Liver (tissue), 9 donors: ENCODE data around the gene ANXA9. TPM values are rescaled to one million over a fixed set of nuclear protein-coding genes. Genes with fewer than 3 reads are reported as not detected.

ENCODE experiments used
- DNase-seq: peaks from one replicate; pipeline ENCODE4 v3.0.0-alpha.2; 2017; ENCODE audit warnings: low spot score
- H3K27ac ChIP-seq, 2 donors: one replicate each; pipeline ENCODE4 v1.7.0; 2013; ENCODE audit warnings: inconsistent platforms in 2 of 2, low read length in 2 of 2, control low read depth in 1 of 2, low read depth in 1 of 2, mild to moderate bottlenecking in 1 of 2
- H3K27me3 ChIP-seq, 4 donors: one replicate each; pipeline versions ENCODE4 v1.6.1 to v1.7.0; 2013; ENCODE audit warnings: low read length in 3 of 4, inconsistent platforms in 1 of 4, mild to moderate bottlenecking in 1 of 4, moderate library complexity in 1 of 4; ENCODE audit not compliant: control insufficient read depth in 4 of 4, insufficient read depth in 4 of 4
- H3K36me3 ChIP-seq, 4 donors: one replicate each; pipeline versions ENCODE4 v1.6.1 to v1.7.0; 2013; ENCODE audit warnings: low read length in 3 of 4, mild to moderate bottlenecking in 3 of 4, low read depth in 1 of 4, moderate library complexity in 1 of 4; ENCODE audit not compliant: control insufficient read depth in 4 of 4, insufficient read depth in 3 of 4
- H3K4me1 ChIP-seq, 4 donors: one replicate each; pipeline versions ENCODE4 v1.6.1 to v1.7.0; 2013; ENCODE audit warnings: low read length in 3 of 4, mild to moderate bottlenecking in 3 of 4, moderate library complexity in 1 of 4; ENCODE audit not compliant: control insufficient read depth in 4 of 4, insufficient read depth in 4 of 4
- H3K4me3 ChIP-seq, 3 donors: one replicate each; pipeline versions ENCODE4 v1.6.1 to v1.7.0; 2013; ENCODE audit warnings: low read length in 3 of 3, control low read depth in 1 of 3, low read depth in 1 of 3, mild to moderate bottlenecking in 1 of 3
- H3K9ac ChIP-seq, 2 donors: one replicate each; pipeline ENCODE4 v1.7.0; 2013; ENCODE audit warnings: low read length in 2 of 2, mild to moderate bottlenecking in 2 of 2, moderate library complexity in 2 of 2, control low read depth in 1 of 2, low read depth in 1 of 2
- H3K9me3 ChIP-seq, 4 donors: one replicate each; pipeline versions ENCODE4 v1.6.1 to v1.7.0; 2013; ENCODE audit warnings: low read length in 3 of 4; ENCODE audit not compliant: control insufficient read depth in 4 of 4
- ATF3 ChIP-seq: IDR thresholded peaks from 2 replicates; pipeline ENCODE4 v1.6.1; 2016; ENCODE audit warnings: antibody characterized with exemption
- CTCF ChIP-seq: fragments of 150-350 bp; IDR thresholded peaks from 2 replicates; pipeline ENCODE4 v1.5.1; 2017; ENCODE audit warnings: improper control_type of control experiment, low read depth, low read length; ENCODE audit not compliant: missing input control
- FOXA2 ChIP-seq: IDR thresholded peaks from 2 replicates; pipeline ENCODE4 v1.6.1; 2016; ENCODE audit warnings: antibody characterized with exemption
- GABPA ChIP-seq, 2 donors: IDR thresholded peaks in 1 of 2; conservative IDR thresholded peaks in 1 of 2; 2 replicates each; pipeline ENCODE4 v1.6.1; 2016; ENCODE audit warnings: antibody characterized with exemption in 2 of 2, mild to moderate bottlenecking in 1 of 2, moderate library complexity in 1 of 2
- HNF4A ChIP-seq, 2 donors: conservative IDR thresholded peaks; 2 replicates each; pipeline ENCODE4 v1.6.1; 2016; ENCODE audit warnings: antibody characterized with exemption in 2 of 2, mild to moderate bottlenecking in 2 of 2
- HNF4G ChIP-seq: IDR thresholded peaks from 2 replicates; pipeline ENCODE4 v1.6.1; 2016; ENCODE audit warnings: antibody characterized with exemption
- MAX ChIP-seq: IDR thresholded peaks from 2 replicates; pipeline ENCODE4 v1.6.1; 2016; ENCODE audit warnings: antibody characterized with exemption
- NR2F2 ChIP-seq: IDR thresholded peaks from 2 replicates; pipeline ENCODE4 v1.6.1; 2016; ENCODE audit warnings: antibody characterized with exemption
- RAD21 ChIP-seq, 2 donors: IDR thresholded peaks; 2 replicates each; pipeline ENCODE4 v1.6.1; 2016; ENCODE audit warnings: antibody characterized with exemption in 2 of 2, mild to moderate bottlenecking in 2 of 2
- REST ChIP-seq: IDR thresholded peaks from 2 replicates; pipeline ENCODE4 v1.6.1; 2016; ENCODE audit warnings: antibody characterized with exemption, mild to moderate bottlenecking
- RXRA ChIP-seq, 2 donors: IDR thresholded peaks; 2 replicates each; pipeline ENCODE4 v1.6.1; 2017 to 2018; ENCODE audit warnings: antibody characterized with exemption in 2 of 2, mild to moderate bottlenecking in 1 of 2
- SP1 ChIP-seq: IDR thresholded peaks from 2 replicates; pipeline ENCODE4 v1.6.1; 2018; ENCODE audit warnings: antibody characterized with exemption, mild to moderate bottlenecking
- YY1 ChIP-seq: IDR thresholded peaks from 2 replicates; pipeline ENCODE4 v1.6.1; 2016; ENCODE audit warnings: antibody characterized with exemption, mild to moderate bottlenecking
- ZBTB33 ChIP-seq: IDR thresholded peaks from 2 replicates; pipeline ENCODE4 v1.6.1; 2016; ENCODE audit warnings: antibody characterized with exemption
- WGBS: extraction: QIAGEN DNeasy Blood & Tissue Kit; methylation state at CpG from one replicate; pipeline ENCODE4 v1.1.7; 2013; 5-methylcytosine and 5-hydroxymethylcytosine counted together
- polyA plus RNA-seq, 2 donors: library from polyadenylated mRNA; stranded (reverse) in 1 of 2; unstranded in 1 of 2; fragments of 200-250 nt in 1 of 2; fragments of >200 nt in 1 of 2; fragmentation: Nextera tagmentation in 1 of 2; extraction: Ambion mirVana in 1 of 2; gene quantifications; one replicate each; pipeline versions ENCODE4 v1.2.1 to v1.2.3, GENCODE V29; 2013 to 2015
- total RNA-seq, 2 donors: library from RNA; depleted of rRNA; stranded (reverse); fragments of >200 nt; gene quantifications; one replicate each; pipeline ENCODE4 v1.2.3, GENCODE V29; 2014
- donor health status: healthy.
- donor health status: healthy.
- donor health status: healthy.
- donor health status: healthy.
- donor health status: healthy.

The ANXA9 gene
- total and polyA plus RNA-seq, 4 donors = 7.5 to 24.0 (median 17.0) TPM

- Histone ChIP-seq H3K27ac (peak overlapping the region; percentile 57 to 69), H3K36me3 (no peaks in the 10 kb centered on the region), H3K9ac (peak overlapping the region; percentile 2 to 26), H3K9me3 (no peaks in the 10 kb centered on the region), H3K4me1 (peaks cover 22 to 63% (median 52%) of the 10 kb centered on the region in 4 donors), H3K4me3 (peak overlapping the region in 2 of 3 donors; percentile 34 to 42), H3K27me3 (no peaks in the 10 kb centered on the region)
- TF ChIP-seq FOXA2 (no peak), RAD21 (IDR thresholded peaks at IDR 0.05) (peak; percentile 92 to 95), ATF3 (no peak), MAX (no peak), RXRA (IDR thresholded peaks at IDR 0.05) (peak in 1 of 2 donors; percentile 47), ZBTB33 (no peak), YY1 (peak; percentile 31), CTCF (peak; percentile 99), GABPA (IDR thresholded peaks at IDR 0.05 in 1 of 2, conservative IDR thresholded peaks at IDR 0.05 in 1 of 2) (no peak), SP1 (peak; percentile 21), NR2F2 (peak; percentile 11), HNF4A (conservative IDR thresholded peaks at IDR 0.05) (peak in 1 of 2 donors; percentile 43)
- WGBS = 13% methylated on average over 23 of the region's 23 CpGs
- DNase-seq = peak; percentile 94
Measured at GRCh38 chr1:150979092-150980056, 2.7 kb upstream of the ANXA9 start.

- no peaks in the 10 kb centered on the region for H3K27me3 ChIP-seq
- H3K4me1 ChIP-seq = peaks cover 22 to 56% (median 49%) of the 10 kb centered on the region in 4 donors
- TF ChIP-seq REST (no peak), HNF4G (no peak), ATF3 (peak; percentile 62), ZBTB33 (no peak)
- no peak overlapping the region for H3K9ac ChIP-seq
- H3K4me3 ChIP-seq = no peak overlapping the region
- peak overlapping the region; percentile 51 to 63 for H3K27ac ChIP-seq
- H3K9me3 ChIP-seq = no peaks in the 10 kb centered on the region
- H3K36me3 ChIP-seq = peaks cover 0 to 4% (median 3%) of the 10 kb centered on the region in 4 donors
- no peak for DNase-seq
- 58% methylated on average over 6 of the region's 6 CpGs for WGBS
Measured at GRCh38 chr1:150981177-150981804, 801 bp upstream of the ANXA9 start.
